GM23248 (cell line): ENCODE results near the gene GSE1. TPM values are rescaled to one million over a fixed set of nuclear protein-coding genes. Genes with fewer than 3 reads are reported as not detected.
A peak's percentile ranks its signal among the peaks of the same experiment; 100 is the strongest.

Source experiments
- DNase-seq: peaks from one replicate; pipeline ENCODE4 v3.0.0-alpha.2; 2015
- H2AFZ ChIP-seq: fragments of 200-600 bp; sonication (generic); 2 replicates; pipeline ENCODE4 v1.6.1; 2016; ENCODE audit warnings: antibody characterized with exemption
- H3F3A ChIP-seq: fragments of 200-600 bp; sonication (generic); 2 replicates; pipeline ENCODE4 v1.6.1; 2016; ENCODE audit warnings: mild to moderate bottlenecking, antibody characterized with exemption, mixed run types; ENCODE audit not compliant: insufficient read depth
- H3K27ac ChIP-seq: fragments of 200-600 bp; sonication (generic); 2 replicates; pipeline ENCODE4 v1.5.1; 2016; ENCODE audit warnings: mild to moderate bottlenecking
- H3K27me3 ChIP-seq: fragments of 200-600 bp; sonication (generic); replicated peaks from 2 replicates; pipeline ENCODE4 v1.6.1; 2016; ENCODE audit warnings: mild to moderate bottlenecking; ENCODE audit not compliant: insufficient read depth
- H3K36me3 ChIP-seq: fragments of 200-600 bp; sonication (generic); 2 replicates; pipeline ENCODE4 v1.6.1; 2016; ENCODE audit warnings: low read depth, mild to moderate bottlenecking
- H3K4me1 ChIP-seq: fragments of 200-600 bp; sonication (generic); 2 replicates; pipeline ENCODE4 v1.6.1; 2016; ENCODE audit warnings: mild to moderate bottlenecking; ENCODE audit not compliant: insufficient read depth
- H3K4me2 ChIP-seq: fragments of 200-600 bp; sonication (generic); one replicate; pipeline ENCODE4 v1.6.1; 2016; ENCODE audit warnings: mild to moderate bottlenecking; ENCODE audit not compliant: unreplicated experiment
- H3K4me3 ChIP-seq: fragments of 200-600 bp; sonication (generic); 2 replicates; pipeline ENCODE4 v1.5.1; 2016; ENCODE audit warnings: mild to moderate bottlenecking
- H3K79me2 ChIP-seq: fragments of 200-600 bp; sonication (generic); 2 replicates; pipeline ENCODE4 v1.6.1; 2016; ENCODE audit warnings: mild to moderate bottlenecking; ENCODE audit not compliant: insufficient read depth
- H3K9ac ChIP-seq: fragments of 200-600 bp; sonication (generic); 2 replicates; pipeline ENCODE4 v1.6.1; 2016; ENCODE audit warnings: mild to moderate bottlenecking
- H3K9me2 ChIP-seq: fragments of 200-600 bp; sonication (generic); 2 replicates; pipeline ENCODE4 v1.6.1; 2016; ENCODE audit warnings: mixed run types, mild to moderate bottlenecking, moderate library complexity; ENCODE audit not compliant: insufficient read depth
- H3K9me3 ChIP-seq: fragments of 200-600 bp; sonication (generic); one replicate; pipeline ENCODE4 v1.6.1; 2017; ENCODE audit warnings: low read depth
- H4K20me1 ChIP-seq: fragments of 200-600 bp; sonication (generic); 2 replicates; pipeline ENCODE4 v1.6.0; 2016; ENCODE audit not compliant: insufficient read depth
- EZH2 ChIP-seq: fragments of 200-600 bp; sonication (generic); IDR thresholded peaks from 2 replicates; pipeline ENCODE4 v1.6.1; 2018; ENCODE audit warnings: antibody characterized with exemption, mild to moderate bottlenecking; ENCODE audit not compliant: insufficient read depth, poor library complexity, severe bottlenecking
- EZH2phosphoT487 ChIP-seq: fragments of 200-600 bp; sonication (generic); IDR thresholded peaks from 2 replicates; pipeline ENCODE4 v1.6.1; 2018; ENCODE audit warnings: antibody characterized with exemption, moderate library complexity, mild to moderate bottlenecking, low read depth; ENCODE audit not compliant: insufficient read depth
- WGBS, 2 experiments: methylation state at CpG; one replicate each; pipeline ENCODE4 v1.1.6; 2015 to 2017; ENCODE audit warnings: low lambda C conversion rate in 2 of 2, low coverage in 1 of 2; ENCODE audit errors: missing lambda C conversion rate in 2 of 2; 5-methylcytosine and 5-hydroxymethylcytosine counted together
- in situ Hi-C: fragments of 300-500 bp; cut with MboI; formaldehyde crosslinking; loops from 2 replicates; pipeline ENCODE4 v1.15.0; 2020
- polyA plus RNA-seq: library from polyadenylated mRNA; unstranded; fragments of >200 nt; fragmentation: Nextera tagmentation; extraction: Ambion mirVana; gene quantifications from 2 replicates; pipeline ENCODE4 v1.2.1, GENCODE V29; 2016
- total RNA-seq: library from RNA; depleted of rRNA; stranded (reverse); fragments of >200 nt; shearing (Covaris generic); gene quantifications from 2 replicates; pipeline ENCODE4 v1.2.3, GENCODE V29; 2014

Gene GSE1
- total and polyA plus RNA-seq, 2 experiments from 2014 or later, result 11.6 to 35.1 TPM

GRCh38 chr16:85580684-85581083 is 32.4 kb upstream of the GSE1 start:
- Histone ChIP-seq H3K4me1 (peaks cover 20% of the 10 kb centered on the region), H3K4me2 (no peak overlapping the region), H3K27ac (no peak overlapping the region), H3K9me2 (no peaks in the 10 kb centered on the region), H3K79me2 (peaks cover 100% of the 10 kb centered on the region), H2AFZ (no peak overlapping the region), H4K20me1 (peaks cover 21% of the 10 kb centered on the region), H3K27me3 (no peaks in the 10 kb centered on the region), H3K9ac (no peak overlapping the region), H3K9me3 (no peaks in the 10 kb centered on the region), H3K4me3 (no peak overlapping the region), H3K36me3 (no peaks in the 10 kb centered on the region), H3F3A (peaks cover 11% of the 10 kb centered on the region; the same call in 1 of the 2 replicates)
- 93 to 96% methylated on average over 7 of the region's 7 CpGs for WGBS, 2 experiments
- in situ Hi-C loops, result no loop called here
- TF ChIP-seq EZH2phosphoT487 (no peak), EZH2 (no peak)
- DNase-seq, result no peak

DNA sequence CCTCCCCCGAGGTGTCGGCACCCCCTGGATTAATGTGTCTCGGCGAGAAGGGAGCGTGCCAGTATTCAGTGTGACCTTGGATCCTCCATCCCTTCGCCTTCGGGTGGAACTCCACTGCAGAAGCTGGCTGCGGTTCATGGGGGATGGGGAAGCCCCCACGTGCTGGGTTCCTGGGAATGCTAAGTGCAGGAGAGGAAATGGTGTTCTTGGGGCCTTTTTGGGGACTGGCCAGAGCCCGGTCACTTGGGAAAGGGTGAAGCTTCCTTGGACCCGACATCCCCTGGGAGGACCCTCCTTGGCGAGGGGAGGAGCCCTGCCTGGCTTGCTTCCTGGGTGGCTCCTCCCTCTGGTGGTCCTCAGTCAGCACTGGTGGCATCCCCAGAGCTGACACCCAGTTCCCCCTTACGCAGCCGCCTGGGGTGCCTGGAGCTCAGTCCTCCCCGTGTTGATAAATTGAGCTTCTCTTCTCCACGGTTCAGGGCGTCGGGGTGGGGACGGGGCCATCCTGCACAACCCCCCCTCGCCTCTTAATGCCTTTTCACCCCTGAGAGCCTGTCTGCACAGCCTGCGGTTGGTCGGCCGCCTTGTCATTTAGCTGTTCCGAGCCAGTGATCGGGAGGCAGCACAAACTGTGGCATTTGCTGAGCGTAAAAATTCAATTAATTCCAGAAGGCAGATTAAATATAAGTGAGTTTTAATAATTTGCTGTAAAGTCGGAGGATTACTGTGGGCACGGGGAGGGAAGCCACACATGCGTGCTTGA is 30.7 kb upstream of the GSE1 start:
- Histone ChIP-seq H2AFZ (no peak overlapping the region), H3K4me1 (peaks cover 20% of the 10 kb centered on the region), H3K79me2 (peaks cover 100% of the 10 kb centered on the region), H3K4me3 (peak overlapping the region; percentile 53), H4K20me1 (peaks cover 9% of the 10 kb centered on the region; the same call in 1 of the 2 replicates), H3K9ac (peak overlapping the region; percentile 77), H3F3A (0 out of 2 replicates have a peak, but pooled peaks cover 4% of the 10 kb centered on the region), H3K36me3 (no peaks in the 10 kb centered on the region), H3K27me3 (no peaks in the 10 kb centered on the region), H3K4me2 (peak overlapping the region; percentile 71), H3K9me3 (no peaks in the 10 kb centered on the region), H3K27ac (peak overlapping the region; percentile 70), H3K9me2 (no peaks in the 10 kb centered on the region)
- TF ChIP-seq EZH2 (no peak), EZH2phosphoT487 (no peak)
- WGBS, 2 experiments, result 51 to 54% methylated on average over 26 to 29 of the region's 29 CpGs
- in situ Hi-C loops, result no loop called here
- DNase-seq, result peak; percentile 37

- H3K9ac ChIP-seq, result peak overlapping the region; percentile 77
- H3F3A ChIP-seq, result 0 out of 2 replicates have a peak, but pooled peaks cover 4% of the 10 kb centered on the region
- peaks cover 20% of the 10 kb centered on the region for H3K4me1 ChIP-seq
- peak overlapping the region; percentile 70 for H3K27ac ChIP-seq
- H3K4me3 ChIP-seq, result no peak overlapping the region
- H3K9me2 ChIP-seq, result no peaks in the 10 kb centered on the region
- TF ChIP-seq EZH2phosphoT487 (no peak), EZH2 (no peak)
- H3K4me2 ChIP-seq, result peak overlapping the region; percentile 71
- no peaks in the 10 kb centered on the region for H3K27me3 ChIP-seq
- peaks cover 6% of the 10 kb centered on the region; the same call in 1 of the 2 replicates for H4K20me1 ChIP-seq
- H2AFZ ChIP-seq, result no peak overlapping the region
- 62 to 75% methylated on average over 22 of the region's 22 CpGs for WGBS, 2 experiments
- in situ Hi-C loops, result no loop called here
- no peaks in the 10 kb centered on the region for H3K36me3 ChIP-seq
- peaks cover 100% of the 10 kb centered on the region for H3K79me2 ChIP-seq
- no peaks in the 10 kb centered on the region for H3K9me3 ChIP-seq
- peak; percentile 82 for DNase-seq
These were observed 29.5 kb upstream of the GSE1 start for GRCh38 chr16:85583491-85584181.

DNA sequence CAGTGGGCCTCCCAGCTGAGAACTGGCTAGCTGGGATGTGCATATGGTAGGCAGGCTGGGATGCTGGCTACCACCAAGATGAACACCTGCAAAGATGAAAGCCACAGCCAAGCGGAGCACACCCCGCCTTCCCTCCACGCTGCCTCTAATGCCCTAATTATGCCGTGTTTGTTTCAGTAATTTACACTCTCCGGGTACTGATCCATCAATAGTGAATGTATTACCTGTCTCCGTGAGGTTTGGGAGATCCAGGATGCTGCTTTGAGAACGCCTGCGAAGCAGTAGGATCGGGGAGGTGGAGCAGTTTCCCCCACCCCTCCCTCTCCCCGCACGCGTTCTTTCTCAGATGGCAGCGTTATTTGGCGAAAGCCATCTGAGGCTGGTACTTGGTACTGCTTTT is 28.9 kb upstream of the GSE1 start:
- DNase-seq, result no peak
- WGBS, 2 experiments, result 98% methylated on average over 14 of the region's 14 CpGs
- Histone ChIP-seq H4K20me1 (peaks cover 3% of the 10 kb centered on the region; the same call in 1 of the 2 replicates), H3K4me1 (peaks cover 20% of the 10 kb centered on the region), H3F3A (0 out of 2 replicates have a peak, but pooled peaks cover 4% of the 10 kb centered on the region), H3K27ac (peak overlapping the region; percentile 70), H3K9ac (no peak overlapping the region), H3K4me2 (no peak overlapping the region), H3K27me3 (no peaks in the 10 kb centered on the region), H3K9me2 (no peaks in the 10 kb centered on the region), H3K9me3 (no peaks in the 10 kb centered on the region), H2AFZ (no peak overlapping the region), H3K4me3 (no peak overlapping the region), H3K36me3 (no peaks in the 10 kb centered on the region), H3K79me2 (peaks cover 100% of the 10 kb centered on the region)
- TF ChIP-seq EZH2phosphoT487, result no peak
- TF ChIP-seq EZH2, result no peak
- in situ Hi-C loops, result no loop called here
